ENCODE measurements around the gene CNOT9.
"Not testable (repeated sequence)": the region's sequence is repeated elsewhere in the genome, so short reads cannot be mapped to it uniquely, and the experiment has no call there.

Gene CNOT9

GRCh38 chr2:218546012-218546411, 22.6 kb upstream of the CNOT9 start:
- no peak overlapping the region for H3K4me3 ChIP-seq (ENCODE audit: low read length)
- H3K4me1 ChIP-seq (ENCODE audit: low read length): no peaks in the 10 kb centered on the region
- H2AFZ ChIP-seq (ENCODE audit: low read length): no peak overlapping the region
- no peaks in the 10 kb centered on the region for H3K9me3 ChIP-seq (replicated peaks; ENCODE audit: insufficient read depth, low read length)
- DNase-seq: no peak
- H4K20me1 ChIP-seq (ENCODE audit: insufficient read depth, low read length): no peaks in the 10 kb centered on the region
- H3K9ac ChIP-seq (ENCODE audit: low read length): no peak overlapping the region
- H3F3A ChIP-seq (ENCODE audit: insufficient read depth, low read length): no peaks in the 10 kb centered on the region
- H3K4me2 ChIP-seq (ENCODE audit: low read depth, low read length): no peak overlapping the region
- peaks cover 6% of the 10 kb centered on the region; the same call in 1 of the 2 replicates for H3K36me3 ChIP-seq (replicated peaks; ENCODE audit: insufficient read depth, low read length)
- no peaks in the 10 kb centered on the region for H3K79me2 ChIP-seq (ENCODE audit: low read length)
- no peak overlapping the region for H3K27ac ChIP-seq (ENCODE audit: low read length)
- TF ChIP-seq EZH2phosphoT487 (IDR thresholded peaks at IDR 0.05; ENCODE audit: low read length): no peak
- TF ChIP-seq CTCF (IDR thresholded peaks at IDR 0.05; ENCODE audit: low read length): no peak
- no peak for TF ChIP-seq EZH2 (optimal IDR thresholded peaks at IDR 0.05; ENCODE audit: low read depth, low read length)
- no peaks in the 10 kb centered on the region for H3K9me2 ChIP-seq (replicated peaks; ENCODE audit: insufficient read depth, low read length)
- no peaks in the 10 kb centered on the region for H3K27me3 ChIP-seq (replicated peaks; ENCODE audit: insufficient read depth, low read length)

GRCh38 chr2:218547511-218547910, 21.1 kb upstream of the CNOT9 start:
- TF ChIP-seq CTCF (IDR thresholded peaks at IDR 0.05; ENCODE audit: low read length) (no peak), EZH2phosphoT487 (IDR thresholded peaks at IDR 0.05; ENCODE audit: low read length) (no peak), EZH2 (optimal IDR thresholded peaks at IDR 0.05; ENCODE audit: low read depth, low read length) (no peak)
- no peaks in the 10 kb centered on the region for H3K79me2 ChIP-seq (ENCODE audit: low read length)
- no peak overlapping the region for H2AFZ ChIP-seq (ENCODE audit: low read length)
- H3K27ac ChIP-seq (ENCODE audit: low read length): no peak overlapping the region
- no peak for DNase-seq
- no peak overlapping the region for H3K4me2 ChIP-seq (ENCODE audit: low read depth, low read length)
- no peak overlapping the region for H3K9ac ChIP-seq (ENCODE audit: low read length)
- H3K4me3 ChIP-seq (ENCODE audit: low read length): no peak overlapping the region
- no peaks in the 10 kb centered on the region for H3K9me3 ChIP-seq (replicated peaks; ENCODE audit: insufficient read depth, low read length)
- H4K20me1 ChIP-seq (ENCODE audit: insufficient read depth, low read length): no peaks in the 10 kb centered on the region
- H3K9me2 ChIP-seq (replicated peaks; ENCODE audit: insufficient read depth, low read length): no peaks in the 10 kb centered on the region
- peaks cover 10% of the 10 kb centered on the region; the same call in 1 of the 2 replicates for H3K36me3 ChIP-seq (replicated peaks; ENCODE audit: insufficient read depth, low read length)
- H3K27me3 ChIP-seq (replicated peaks; ENCODE audit: insufficient read depth, low read length): no peaks in the 10 kb centered on the region
- H3K4me1 ChIP-seq (ENCODE audit: low read length): no peaks in the 10 kb centered on the region
- no peaks in the 10 kb centered on the region for H3F3A ChIP-seq (ENCODE audit: insufficient read depth, low read length)

GRCh38 chr2:218547978-218548377, 20.7 kb upstream of the CNOT9 start:
- H3K4me3 ChIP-seq (ENCODE audit: low read length): no peak overlapping the region
- no peak overlapping the region for H3K27ac ChIP-seq (ENCODE audit: low read length)
- no peaks in the 10 kb centered on the region for H4K20me1 ChIP-seq (ENCODE audit: insufficient read depth, low read length)
- H3K9me3 ChIP-seq (replicated peaks; ENCODE audit: insufficient read depth, low read length): no peaks in the 10 kb centered on the region
- no peaks in the 10 kb centered on the region for H3K79me2 ChIP-seq (ENCODE audit: low read length)
- H3F3A ChIP-seq (ENCODE audit: insufficient read depth, low read length): no peaks in the 10 kb centered on the region
- H3K4me2 ChIP-seq (ENCODE audit: low read depth, low read length): no peak overlapping the region
- no peak overlapping the region for H3K9ac ChIP-seq (ENCODE audit: low read length)
- H3K36me3 ChIP-seq (replicated peaks; ENCODE audit: insufficient read depth, low read length): peaks cover 10% of the 10 kb centered on the region; the same call in 1 of the 2 replicates
- H3K9me2 ChIP-seq (replicated peaks; ENCODE audit: insufficient read depth, low read length): no peaks in the 10 kb centered on the region
- no peak for DNase-seq
- no peaks in the 10 kb centered on the region for H3K4me1 ChIP-seq (ENCODE audit: low read length)
- no peak overlapping the region for H2AFZ ChIP-seq (ENCODE audit: low read length)
- TF ChIP-seq EZH2 (optimal IDR thresholded peaks at IDR 0.05; ENCODE audit: low read depth, low read length): no peak
- H3K27me3 ChIP-seq (replicated peaks; ENCODE audit: insufficient read depth, low read length): no peaks in the 10 kb centered on the region

GRCh38 chr2:218554225-218554624, 14.4 kb upstream of the CNOT9 start:
- not testable (repeated sequence) for H3K9me3 ChIP-seq (replicated peaks; ENCODE audit: insufficient read depth, low read length); H3K27me3 ChIP-seq (replicated peaks; ENCODE audit: insufficient read depth, low read length); H3K4me2 ChIP-seq (ENCODE audit: low read depth, low read length); H3F3A ChIP-seq (ENCODE audit: insufficient read depth, low read length); H3K79me2 ChIP-seq (ENCODE audit: low read length); DNase-seq; H3K4me1 ChIP-seq (ENCODE audit: low read length); H4K20me1 ChIP-seq (ENCODE audit: insufficient read depth, low read length); H3K27ac ChIP-seq (ENCODE audit: low read length); H3K9ac ChIP-seq (ENCODE audit: low read length); H3K4me3 ChIP-seq (ENCODE audit: low read length); H3K9me2 ChIP-seq (replicated peaks; ENCODE audit: insufficient read depth, low read length); H2AFZ ChIP-seq (ENCODE audit: low read length)
- H3K36me3 ChIP-seq (replicated peaks; ENCODE audit: insufficient read depth, low read length): peaks cover 15% of the 10 kb centered on the region; the same call in 1 of the 2 replicates

Data from MM.1S (cell line).